H1 (cell line): ENCODE data around the gene PDS5A. TPM values are rescaled to one million over a fixed set of nuclear protein-coding genes. Genes with fewer than 3 reads are reported as not detected.

ENCODE experiments used
- CTCF ChIA-PET: fragments of 300-600 bp; sonication (Branson Sonifier 250); formaldehyde crosslinking; loops from one replicate; lab custom pipeline; 2021; ENCODE audit not compliant: partially characterized antibody; lab: Charles Lee
- POLR2A ChIA-PET: fragments of 300-600 bp; sonication (Branson Sonifier 250); formaldehyde crosslinking; loops from one replicate; lab custom pipeline; 2021; ENCODE audit warnings: inconsistent platforms; ENCODE audit not compliant: partially characterized antibody; lab: Charles Lee
- DNase-seq, 2 experiments: peaks; one replicate each; pipeline versions ENCODE4 v3.0.0 to v3.0.0-alpha.2; 2010 to 2022; ENCODE audit warnings: low spot score in 2 of 2, low read depth in 1 of 2, mixed read lengths in 1 of 2
- FAIRE-seq: peaks from 2 replicates; lab custom pipeline; 2011; peaks lifted over from hg19 to GRCh38; lab: Jason Lieb, UNC
- H2AFZ ChIP-seq: 2 replicates; pipeline ENCODE4 v1.8.1; 2012; ENCODE audit warnings: low read length, inconsistent platforms
- H2AK5ac ChIP-seq: 2 replicates; pipeline ENCODE4 v1.6.1; 2013; ENCODE audit warnings: low read depth, low read length
- H2BK120ac ChIP-seq: replicated peaks from 2 replicates; pipeline ENCODE3; 2013; ENCODE audit warnings: low read depth, low read length, inconsistent platforms
- H2BK12ac ChIP-seq: 2 replicates; pipeline ENCODE4 v1.6.1; 2013; ENCODE audit warnings: low read depth, low read length
- H2BK15ac ChIP-seq: 2 replicates; pipeline ENCODE4 v1.6.1; 2013; ENCODE audit warnings: low read length
- H2BK20ac ChIP-seq: 2 replicates; pipeline ENCODE4 v1.6.1; 2013; ENCODE audit warnings: low read length
- H2BK5ac ChIP-seq: 2 replicates; pipeline ENCODE4 v1.6.1; 2013; ENCODE audit warnings: low read depth, low read length
- H3K14ac ChIP-seq: 2 replicates; pipeline ENCODE4 v1.6.1; 2013; ENCODE audit warnings: inconsistent platforms; ENCODE audit not compliant: insufficient read length
- H3K18ac ChIP-seq: 2 replicates; pipeline ENCODE4 v1.6.1; 2013; ENCODE audit warnings: low read length; ENCODE audit errors: extremely low read depth
- H3K23ac ChIP-seq: 2 replicates; pipeline ENCODE4 v1.6.1; 2013; ENCODE audit warnings: inconsistent platforms; ENCODE audit not compliant: insufficient read length
- H3K23me2 ChIP-seq: 2 replicates; pipeline ENCODE4 v1.6.1; 2013; ENCODE audit warnings: low read depth, low read length
- H3K27ac ChIP-seq: 2 replicates; pipeline ENCODE4 v1.6.1; 2011; ENCODE audit warnings: low read depth, low read length, inconsistent platforms
- H3K27me3 ChIP-seq, 4 experiments: replicated peaks in 1 of 4; 1 replicate in 1 of 4; 2 replicates in 3 of 4; pipeline versions ENCODE4 v1.6.1 to v1.8.1; 2011 to 2013; ENCODE audit warnings: low read length in 3 of 4, mild to moderate bottlenecking in 3 of 4, inconsistent platforms in 2 of 4, mixed read lengths in 2 of 4, moderate library complexity in 1 of 4; ENCODE audit not compliant: control insufficient read depth in 3 of 4, insufficient read depth in 3 of 4; ENCODE audit errors: extremely low read depth in 1 of 4
- H3K36me3 ChIP-seq, 4 experiments: 2 replicates each; pipeline versions ENCODE4 v1.6.1 to v1.8.1; 2011 to 2013; ENCODE audit warnings: mild to moderate bottlenecking in 4 of 4, low read length in 3 of 4, moderate library complexity in 2 of 4, control low read depth in 1 of 4, inconsistent platforms in 1 of 4; ENCODE audit not compliant: insufficient read depth in 4 of 4, control insufficient read depth in 2 of 4
- H3K4ac ChIP-seq: replicated peaks from 2 replicates; pipeline ENCODE3; 2013; ENCODE audit warnings: low read length, low read depth, mixed read lengths, inconsistent platforms; ENCODE audit not compliant: insufficient read length
- H3K4me1 ChIP-seq, 4 experiments: replicated peaks in 1 of 4; 1 replicate in 1 of 4; 2 replicates in 3 of 4; pipeline versions ENCODE4 v1.6.1 to v1.8.1; 2011 to 2013; ENCODE audit warnings: low read length in 3 of 4, inconsistent platforms in 2 of 4, mixed read lengths in 1 of 4; ENCODE audit not compliant: insufficient read depth in 4 of 4, control insufficient read depth in 3 of 4
- H3K4me2 ChIP-seq, 2 experiments: 2 replicates each; pipeline versions ENCODE4 v1.6.1 to v1.8.1; 2011 to 2013; ENCODE audit warnings: low read depth in 2 of 2, low read length in 2 of 2, control low read depth in 1 of 2, inconsistent platforms in 1 of 2, mild to moderate bottlenecking in 1 of 2; ENCODE audit not compliant: insufficient read depth in 1 of 2
- H3K4me3 ChIP-seq, 4 experiments: fragments of 200-600, 300-600 bp in 1 of 4; sonication (generic), shearing (Covaris generic), sonication (Bioruptor Twin) in 1 of 4; 2 replicates each; pipeline versions ENCODE4 v1.5.1 to v1.8.1; 2011 to 2016; ENCODE audit warnings: low read length in 4 of 4, low read depth in 3 of 4, control low read depth in 2 of 4, inconsistent platforms in 2 of 4, mild to moderate bottlenecking in 2 of 4, mixed read lengths in 1 of 4, moderate library complexity in 1 of 4; ENCODE audit not compliant: insufficient read depth in 2 of 4; ENCODE audit errors: extremely low read depth in 1 of 4
- H3K56ac ChIP-seq: replicated peaks from 2 replicates; pipeline ENCODE3; 2013; ENCODE audit warnings: low read depth, mild to moderate bottlenecking, mixed read lengths, low read length, inconsistent platforms; ENCODE audit not compliant: insufficient read length
- H3K79me1 ChIP-seq: 2 replicates; pipeline ENCODE4 v1.6.1; 2013; ENCODE audit warnings: low read depth, low read length, control low read depth
- H3K79me2 ChIP-seq, 2 experiments: 2 replicates each; pipeline versions ENCODE4 v1.6.1 to v1.8.1; 2012 to 2013; ENCODE audit warnings: low read length in 2 of 2, mild to moderate bottlenecking in 2 of 2, inconsistent platforms in 1 of 2; ENCODE audit not compliant: insufficient read depth in 2 of 2, control insufficient read depth in 1 of 2
- H3K9ac ChIP-seq, 4 experiments: replicated peaks in 1 of 4; 1 replicate in 1 of 4; 2 replicates in 3 of 4; pipeline versions ENCODE4 v1.6.1 to v1.8.1; 2011 to 2013; ENCODE audit warnings: low read depth in 3 of 4, low read length in 3 of 4, control low read depth in 2 of 4, mild to moderate bottlenecking in 2 of 4, moderate library complexity in 2 of 4, inconsistent platforms in 1 of 4; ENCODE audit errors: extremely low read depth in 1 of 4
- H3K9me3 ChIP-seq, 2 experiments: 2 replicates each; pipeline versions ENCODE4 v1.6.1 to v1.8.1; 2012 to 2013; ENCODE audit warnings: mild to moderate bottlenecking in 2 of 2, moderate library complexity in 2 of 2, control low read depth in 1 of 2, inconsistent platforms in 1 of 2, low read depth in 1 of 2, low read length in 1 of 2, mixed read lengths in 1 of 2; ENCODE audit not compliant: insufficient read depth in 2 of 2
- H4K20me1 ChIP-seq, 2 experiments: replicated peaks in 1 of 2; 2 replicates each; pipeline versions ENCODE3 to v1.8.1; 2011 to 2013; ENCODE audit warnings: inconsistent platforms in 2 of 2, low read length in 2 of 2, mild to moderate bottlenecking in 1 of 2; ENCODE audit not compliant: insufficient read depth in 2 of 2, control insufficient read depth in 1 of 2
- H4K5ac ChIP-seq: 2 replicates; pipeline ENCODE4 v1.6.1; 2013; ENCODE audit warnings: low read length, low read depth, mixed read lengths, inconsistent platforms; ENCODE audit not compliant: insufficient read length
- H4K8ac ChIP-seq: 2 replicates; pipeline ENCODE4 v1.8.0; 2013; ENCODE audit warnings: mild to moderate bottlenecking, moderate library complexity, low read length, inconsistent platforms; ENCODE audit not compliant: insufficient read depth; ENCODE audit errors: extremely low read depth
- H4K91ac ChIP-seq: replicated peaks from 2 replicates; pipeline ENCODE3; 2013; ENCODE audit warnings: low read length, mixed read lengths, inconsistent platforms; ENCODE audit not compliant: insufficient read length
- CBX5 ChIP-seq: fragments of 300-800, 300-1000 bp; sonication (generic); IDR thresholded peaks from 2 replicates; pipeline ENCODE4 v1.7.1; 2016; ENCODE audit warnings: antibody characterized with exemption, low read length, low read depth
- CEBPB ChIP-seq: IDR thresholded peaks from 2 replicates; pipeline ENCODE4 v1.6.1; 2012; ENCODE audit warnings: low read depth, low read length
- CTBP2 ChIP-seq: IDR thresholded peaks from 2 replicates; pipeline ENCODE4 v1.7.0; 2011; ENCODE audit warnings: borderline replicate concordance, mild to moderate bottlenecking, moderate library complexity, mixed read lengths, low read length; ENCODE audit not compliant: insufficient read depth, insufficient read length
- JUN ChIP-seq: IDR thresholded peaks from 2 replicates; pipeline ENCODE4 v1.6.1; 2011; ENCODE audit warnings: low read depth, mild to moderate bottlenecking, improper control_type of control experiment, low read length
- KDM1A ChIP-seq: fragments of 200-600, 300-600 bp; sonication (generic); IDR thresholded peaks from 2 replicates; pipeline ENCODE4 v1.7.1; 2016; ENCODE audit warnings: mild to moderate bottlenecking, low read length, borderline replicate concordance
- MAX ChIP-seq: IDR thresholded peaks from 2 replicates; pipeline ENCODE4 v1.6.1; 2012; ENCODE audit warnings: inconsistent platforms
- NRF1 ChIP-seq: IDR thresholded peaks from 2 replicates; pipeline ENCODE4 v1.6.1; 2011; ENCODE audit warnings: mild to moderate bottlenecking, low read depth, low read length, improper control_type of control experiment
- POU5F1 ChIP-seq: IDR thresholded peaks from 2 replicates; pipeline ENCODE4 v1.6.1; 2011; ENCODE audit warnings: low read depth, mild to moderate bottlenecking, low read length, moderate library complexity
- SAP30 ChIP-seq: fragments of 300-600 bp; sonication (generic); IDR thresholded peaks from 2 replicates; pipeline ENCODE4 v1.7.1; 2012; ENCODE audit warnings: low read length, moderate library complexity, mild to moderate bottlenecking, inconsistent platforms; ENCODE audit not compliant: insufficient read depth, insufficient replicate concordance
- SP2 ChIP-seq: IDR thresholded peaks from 2 replicates; pipeline ENCODE4 v1.6.1; 2012; ENCODE audit warnings: mild to moderate bottlenecking, low read length, inconsistent platforms
- SUZ12 ChIP-seq: fragments of 200-600 bp; sonication (generic); IDR thresholded peaks from 2 replicates; pipeline ENCODE4 v1.6.1; 2012; ENCODE audit warnings: mild to moderate bottlenecking, inconsistent platforms, low read length, moderate library complexity, mixed read lengths
- TAF1 ChIP-seq: IDR thresholded peaks from 2 replicates; pipeline ENCODE4 v1.6.1; 2011; ENCODE audit warnings: mild to moderate bottlenecking, low read depth, low read length
- TAF7 ChIP-seq: optimal IDR thresholded peaks from 2 replicates; pipeline ENCODE3; 2011; ENCODE audit warnings: low read depth, mild to moderate bottlenecking, inconsistent platforms, low read length, moderate library complexity, borderline replicate concordance
- WGBS, 2 experiments: shearing (Covaris generic) in 1 of 2; methylation state at CpG; one replicate each; pipeline versions ENCODE4 v1.1.6 to v1.1.7; 2013 to 2015; ENCODE audit warnings: low lambda C conversion rate in 2 of 2, mixed read lengths in 2 of 2, inconsistent platforms in 1 of 2, low coverage in 1 of 2, missing lambda C conversion rate in 1 of 2; ENCODE audit not compliant: insufficient replicate concordance in 2 of 2, insufficient coverage in 1 of 2, insufficient read length in 1 of 2; ENCODE audit errors: extremely low coverage in 1 of 2, missing lambda C conversion rate in 1 of 2; 5-methylcytosine and 5-hydroxymethylcytosine counted together
- polyA plus RNA-seq, 7 experiments: library from polyadenylated mRNA; depleted of rRNA in 3 of 7; stranded (reverse) in 5 of 7; unstranded in 2 of 7; fragments of >200 nt in 5 of 7; fragments of 200-250 nt in 2 of 7; gene quantifications; 1 replicate in 5 of 7; 2 replicates in 1 of 7; 4 replicates in 1 of 7; pipeline versions ENCODE4 v1.2.1 to v1.2.3, GENCODE V29; 2011 to 2013; ENCODE audit warnings: missing spikeins in 2 of 7, mixed read lengths in 2 of 7
- total RNA-seq: library from RNA; stranded (reverse); fragmentation: NEBNext Ultra II Directional; extraction: Animal tissue kit (Norgen Biotek cat#: 25700); gene quantifications from 2 replicates; pipeline ENCODE4 v1.2.1, GENCODE V29; 2021

The PDS5A gene
- total and polyA plus RNA-seq, 2 of the 8 experiments (the other 6 are each of a cell fraction or from before 2014, with no cell fraction given) = 15.5 to 76.6 TPM

- H4K5ac ChIP-seq = no peak overlapping the region
- no peak overlapping the region for H3K4ac ChIP-seq
- no peak overlapping the region for H3K18ac ChIP-seq
- WGBS, 2 experiments = 100% methylated on average over 1 of the region's 1 CpG; no CpG with 5 or more reads in 1 of the 2 experiments
- H2BK15ac ChIP-seq = no peak overlapping the region
- H2BK120ac ChIP-seq = no peak overlapping the region
- H3K9ac ChIP-seq = no peak overlapping the region
- H4K91ac ChIP-seq = no peak overlapping the region
- TF ChIP-seq SUZ12 (no peak), POU5F1 (no peak), MAX (no peak), NRF1 (no peak), TAF1 (no peak), KDM1A (no peak), CEBPB (no peak), CBX5 (no peak), CTBP2 (no peak), TAF7 (no peak), SAP30 (no peak), SP2 (no peak), JUN (no peak)
- TF ChIP-seq, all 59 proteins: peak for 0
- H4K20me1 ChIP-seq = no peaks in the 10 kb centered on the region
- no peak overlapping the region for H2BK5ac ChIP-seq
- H2AFZ ChIP-seq = no peak overlapping the region
- no peak overlapping the region for H2AK5ac ChIP-seq
- H3K23ac ChIP-seq = no peak overlapping the region
- H3K9me3 ChIP-seq = no peaks in the 10 kb centered on the region
- no peak overlapping the region for H3K56ac ChIP-seq
- H3K4me2 ChIP-seq = no peak overlapping the region
- no peaks in the 10 kb centered on the region for H3K36me3 ChIP-seq
- CTCF ChIA-PET = interaction anchor here (0.6 to 1.5 kb wide), 2 partner anchors 14 to 984 kb away, joined by 4 read pairs; no protein-coding TSS in a partner anchor
- no peak overlapping the region for H3K27ac ChIP-seq
- FAIRE-seq = no peak
- no peaks in the 10 kb centered on the region for H3K23me2 ChIP-seq
- H3K14ac ChIP-seq = no peak overlapping the region
- H3K4me1 ChIP-seq = no peaks in the 10 kb centered on the region
- no peaks in the 10 kb centered on the region for H3K79me1 ChIP-seq
- no peak overlapping the region for H3K4me3 ChIP-seq
- no peaks in the 10 kb centered on the region for H3K79me2 ChIP-seq
- no peaks in the 10 kb centered on the region for H3K27me3 ChIP-seq
- POLR2A ChIA-PET = interaction anchor here (1.0 kb wide), 1 partner anchor 11 kb away, joined by 4 read pairs; no protein-coding TSS in a partner anchor
- no peak overlapping the region for H2BK12ac ChIP-seq
- no peak for DNase-seq
- H4K8ac ChIP-seq = no peak overlapping the region
- no peak overlapping the region for H2BK20ac ChIP-seq
Measured at GRCh38 chr4:39994406-39994805, 16.7 kb upstream of the PDS5A start.
